ENCODE measurements around the gene TBC1D22B. TPM values are rescaled to one million over a fixed set of nuclear protein-coding genes. Genes with fewer than 3 reads are reported as not detected.

Gene TBC1D22B
- total RNA-seq, 1 donor from 2014 or later, result 8.7 TPM

GRCh38 chr6:37239526-37239925 lies 18.0 kb upstream of the TBC1D22B start:
- no peak for DNase-seq (ENCODE audit: low spot score)

GRCh38 chr6:37239950-37240713 lies 17.4 kb upstream of the TBC1D22B start:
- peak; percentile 91 for DNase-seq (ENCODE audit: low spot score)

DNA sequence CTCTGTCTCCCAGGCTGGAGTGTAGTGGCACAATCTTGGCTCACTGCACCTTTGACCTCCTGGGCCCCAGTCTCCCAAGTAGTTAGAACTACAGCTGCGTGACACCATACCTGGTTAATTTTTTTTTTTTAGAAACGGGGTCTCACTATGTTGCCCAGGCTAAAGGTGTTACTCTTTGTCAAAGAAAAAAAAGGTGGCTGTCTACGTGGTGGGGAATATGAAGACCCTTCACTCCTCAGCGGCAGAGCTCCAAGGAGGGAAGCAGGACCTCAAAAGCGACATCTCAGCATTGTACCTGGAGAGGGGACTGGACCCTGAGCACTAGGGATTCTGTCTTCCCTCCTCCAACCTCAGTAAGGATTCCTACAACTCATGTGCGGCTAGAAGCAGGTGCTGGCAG lies 16.4 kb upstream of the TBC1D22B start:
- DNase-seq (ENCODE audit: low spot score), result no peak

DNA sequence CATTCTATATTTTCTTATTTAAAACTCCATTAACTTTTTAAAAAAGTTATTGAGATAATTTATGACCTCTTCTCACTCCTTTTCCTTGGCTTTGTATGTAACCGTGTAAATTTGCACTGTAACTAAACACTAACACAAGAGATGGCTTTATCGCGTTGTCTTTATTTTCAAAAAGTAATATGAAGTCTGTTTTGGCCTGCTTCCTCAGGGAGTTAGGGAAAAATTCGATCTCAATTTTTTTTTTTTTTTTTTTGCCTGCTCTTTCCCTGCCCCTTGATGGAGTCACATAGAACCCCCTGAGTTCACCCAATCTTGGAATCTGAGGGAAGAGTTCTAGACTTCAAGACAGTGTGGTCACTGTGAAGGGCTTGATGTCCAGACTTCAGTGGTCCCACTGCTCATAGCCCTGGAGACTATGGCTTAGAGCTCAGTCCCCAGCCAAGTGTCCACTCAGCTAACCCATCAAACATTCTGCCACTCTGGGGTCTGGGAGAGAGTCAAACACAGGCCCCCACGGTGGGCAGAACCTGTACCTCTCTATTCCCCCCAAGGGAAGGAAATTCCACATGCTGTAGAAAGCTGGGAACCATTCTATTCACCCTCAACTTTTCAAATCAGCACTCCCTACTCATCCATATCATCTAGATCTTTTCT lies 15.7 kb upstream of the TBC1D22B start:
- DNase-seq (ENCODE audit: low spot score), result no peak

- no peak for DNase-seq (ENCODE audit: low spot score)
These were observed 15.0 kb upstream of the TBC1D22B start for GRCh38 chr6:37242429-37243052.

DNA sequence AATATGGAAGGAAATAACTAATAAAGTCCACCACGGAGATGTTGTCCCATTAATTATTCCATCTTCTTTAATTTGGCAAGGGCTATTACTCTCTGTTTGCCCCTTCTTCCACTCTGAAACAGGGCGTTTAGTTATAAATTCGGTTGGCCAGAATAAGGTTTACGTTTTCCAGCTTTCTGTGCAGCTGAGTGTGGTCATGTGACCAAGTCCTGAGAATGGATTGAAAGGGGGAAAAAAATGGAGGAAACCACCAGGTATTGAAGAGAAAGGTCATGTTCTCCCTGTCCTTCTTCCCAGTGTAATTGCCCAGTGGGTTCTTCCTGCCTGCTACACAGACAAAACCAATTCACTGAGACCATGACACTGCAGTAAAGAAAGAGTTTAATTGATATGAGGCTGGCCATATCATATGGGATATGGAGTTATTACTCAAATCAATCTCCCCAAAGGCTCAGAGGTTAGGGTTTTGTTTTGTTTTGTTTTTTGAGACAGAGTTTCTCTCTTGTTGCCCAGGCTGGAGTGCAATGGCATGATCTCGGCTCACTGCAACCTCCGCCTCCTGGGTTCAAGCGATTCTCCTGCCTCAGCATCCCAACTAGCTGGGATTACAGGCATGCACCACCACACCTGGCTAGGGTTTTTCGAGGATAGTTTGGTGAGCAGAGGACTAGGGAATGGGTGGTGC lies 14.3 kb upstream of the TBC1D22B start:
- DNase-seq (ENCODE audit: low spot score), result no peak

DNA sequence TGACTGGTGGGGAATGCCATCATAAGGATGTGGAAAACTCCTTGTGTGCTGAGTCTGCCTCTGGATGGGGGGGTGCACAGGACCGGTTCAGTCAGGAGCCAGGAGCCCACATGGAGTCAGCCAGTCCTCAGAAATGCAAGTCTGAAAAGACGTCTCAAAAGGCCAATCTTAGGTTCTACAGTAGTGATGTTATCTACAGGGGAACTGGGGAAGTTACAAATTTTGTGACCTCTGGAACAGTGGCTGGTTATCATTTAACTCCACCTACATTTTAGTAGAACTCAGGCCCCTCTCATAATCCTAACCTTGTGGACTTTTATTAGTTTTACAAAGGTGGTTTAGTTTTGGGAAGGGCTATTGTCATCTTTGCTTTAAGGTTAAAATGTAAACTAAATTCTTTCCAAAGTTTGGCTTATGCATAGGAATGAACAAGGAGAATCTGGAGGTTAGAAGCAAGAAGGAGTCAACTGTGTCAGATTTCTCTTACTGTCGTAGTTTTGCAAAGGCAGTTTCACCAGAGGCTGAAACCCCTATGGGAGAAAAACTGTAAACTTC lies 13.7 kb upstream of the TBC1D22B start:
- DNase-seq (ENCODE audit: low spot score), result no peak

DNA sequence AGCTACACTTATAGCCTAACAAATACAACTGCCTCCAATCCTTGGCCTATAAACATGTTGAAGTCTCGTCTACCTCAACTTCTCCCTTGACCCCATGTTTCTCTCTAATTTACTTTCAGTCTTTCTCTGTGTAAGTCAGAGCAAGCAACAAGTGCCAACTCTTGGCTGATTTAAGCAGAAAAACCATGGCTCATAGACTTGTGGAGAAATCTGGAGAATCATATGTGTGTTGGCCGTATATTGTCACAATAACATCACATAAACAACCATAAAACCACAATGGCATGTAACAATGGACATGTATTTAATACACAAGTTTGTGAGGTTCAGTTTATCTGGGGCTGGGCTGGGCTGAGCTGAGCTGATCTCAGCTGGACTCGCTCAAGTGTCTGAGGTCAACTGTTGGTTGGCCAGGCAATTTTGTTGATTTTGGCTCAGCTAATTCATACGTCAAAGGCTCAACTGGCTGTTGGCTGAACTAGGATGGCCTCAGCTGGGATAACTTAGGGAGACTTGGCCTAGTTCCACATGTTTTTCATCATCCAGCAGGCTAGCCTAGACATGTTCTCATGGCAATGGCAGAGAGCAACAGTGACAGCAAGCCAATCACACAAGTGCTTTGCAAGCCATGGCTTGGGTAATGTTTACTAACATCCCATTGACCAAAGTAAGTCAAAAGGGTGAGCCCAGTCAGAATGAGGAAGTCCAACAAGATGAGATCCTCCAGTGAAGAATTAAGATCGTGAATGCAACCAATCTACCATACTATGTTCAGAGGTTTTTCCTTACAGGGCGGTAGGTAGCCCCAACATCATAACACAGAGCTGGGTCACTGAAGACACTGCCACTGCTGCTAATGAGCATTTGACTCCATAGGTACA lies 12.9 kb upstream of the TBC1D22B start:
- DNase-seq (ENCODE audit: low spot score), result no peak

GRCh38 chr6:37251211-37251780 lies 6.3 kb upstream of the TBC1D22B start:
- DNase-seq (ENCODE audit: low spot score), result no peak

GRCh38 chr6:37253486-37254007 lies 4.0 kb upstream of the TBC1D22B start:
- DNase-seq (ENCODE audit: low spot score), result no peak

DNA sequence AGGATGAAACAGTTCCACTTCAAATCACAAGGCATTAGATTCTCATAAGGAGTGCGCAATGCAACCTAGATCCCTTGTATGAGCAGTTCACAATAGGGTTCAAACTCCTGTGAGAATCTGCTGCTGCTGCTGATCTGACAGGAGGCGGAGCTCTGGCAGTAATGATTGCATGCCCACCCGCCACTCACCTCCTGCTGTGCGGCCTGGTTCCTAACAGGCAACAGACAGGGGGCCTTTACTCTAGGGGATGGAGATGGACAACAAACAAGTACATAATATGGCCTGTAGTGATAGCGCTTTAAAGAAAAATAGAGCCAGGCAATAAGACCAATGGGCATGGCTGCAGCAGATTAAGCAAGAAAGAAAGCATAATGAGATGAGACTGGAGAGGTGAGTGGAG lies 2.7 kb upstream of the TBC1D22B start:
- no peak for DNase-seq (ENCODE audit: low spot score)

DNA sequence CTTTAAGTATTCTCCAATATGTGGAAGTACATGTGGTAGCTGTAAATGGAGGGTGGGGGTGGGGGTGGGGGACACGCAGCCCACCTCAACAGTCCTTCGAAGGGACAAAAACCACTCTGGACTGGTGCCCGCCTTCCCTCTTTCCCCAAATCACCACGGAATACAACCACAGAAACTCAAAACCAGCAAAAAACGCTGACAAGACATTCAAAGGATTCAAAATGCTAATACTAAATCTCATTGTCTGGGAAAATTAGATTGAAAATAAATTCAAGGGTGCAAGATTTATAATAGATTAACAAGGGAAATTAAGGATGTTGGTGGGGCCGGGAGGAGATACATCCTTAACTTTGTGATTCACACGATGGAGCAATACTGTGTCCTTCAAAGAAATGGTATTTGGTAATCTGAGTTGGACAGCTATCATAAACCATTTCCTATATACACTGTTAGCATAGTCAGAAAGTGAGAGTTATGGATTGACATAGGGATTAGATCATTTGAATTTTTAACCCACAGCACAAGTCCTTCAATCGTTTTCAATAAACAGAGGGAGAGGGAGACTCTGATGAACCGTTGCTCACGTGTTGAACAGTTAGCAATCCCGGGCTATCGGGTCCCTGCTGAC lies 766 bp upstream of the TBC1D22B start:
- DNase-seq (ENCODE audit: low spot score), result no peak

GRCh38 chr6:37257320-37257633 lies 295 bp upstream of the TBC1D22B start:
- DNase-seq (ENCODE audit: low spot score), result no peak

- DNase-seq (ENCODE audit: low spot score), result no peak
These were observed 983 bp downstream of the TBC1D22B start for GRCh38 chr6:37258405-37259105.

- DNase-seq (ENCODE audit: low spot score), result no peak
These were observed 1.6 kb downstream of the TBC1D22B start for GRCh38 chr6:37259191-37259590.

GRCh38 chr6:37260040-37260439 lies 2.5 kb downstream of the TBC1D22B start:
- no peak for DNase-seq (ENCODE audit: low spot score)

- no peak for DNase-seq (ENCODE audit: low spot score)
These were observed 2.9 kb downstream of the TBC1D22B start for GRCh38 chr6:37260444-37260843.

DNA sequence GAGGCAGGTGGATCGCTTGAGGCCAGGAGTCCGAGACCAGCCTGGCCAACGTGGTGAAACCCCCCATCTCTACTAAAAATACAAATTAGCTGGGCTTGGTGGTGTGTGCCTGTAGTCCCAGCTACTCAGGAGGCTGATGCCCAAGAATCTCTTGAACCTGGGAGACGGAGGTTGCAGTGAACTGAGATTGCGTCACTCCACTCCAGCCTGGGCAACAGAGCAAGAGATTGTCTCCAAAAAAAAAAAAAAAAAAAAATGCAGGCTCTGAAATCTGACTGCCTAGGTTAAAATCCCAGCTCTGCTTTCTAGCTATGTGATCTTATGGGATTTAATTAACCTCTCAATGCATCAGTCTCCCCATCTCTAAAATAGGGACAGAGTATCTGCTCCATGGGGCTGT lies 3.6 kb downstream of the TBC1D22B start:
- DNase-seq (ENCODE audit: low spot score), result no peak

- no peak for DNase-seq (ENCODE audit: low spot score)
These were observed 5.0 kb downstream of the TBC1D22B start for GRCh38 chr6:37262446-37263026.
